Colonic mucosa (tissue), 4 donors: ENCODE results near the gene HCN3. TPM values are rescaled to one million over a fixed set of nuclear protein-coding genes. Genes with fewer than 3 reads are reported as not detected.
"Not testable (repeated sequence)": the region's sequence is repeated elsewhere in the genome, so short reads cannot be mapped to it uniquely, and the experiment has no call there.

Experiments
- DNase-seq: peaks from one replicate; pipeline ENCODE4 v3.0.0-alpha.2; 2020
- H3K27ac ChIP-seq: fragments of 200-600 bp; one replicate; pipeline ENCODE4 v1.8.0; 2021
- H3K27me3 ChIP-seq: fragments of 200-600 bp; one replicate; pipeline ENCODE4 v1.8.0; 2021
- H3K36me3 ChIP-seq: fragments of 200-600 bp; one replicate; pipeline ENCODE4 v1.8.0; 2021
- H3K4me1 ChIP-seq: fragments of 200-600 bp; one replicate; pipeline ENCODE4 v1.8.0; 2021; ENCODE audit warnings: mild to moderate bottlenecking
- H3K4me3 ChIP-seq: fragments of 200-600 bp; one replicate; pipeline ENCODE4 v1.8.0; 2021
- H3K9ac ChIP-seq, 2 donors: one replicate each; pipeline ENCODE4 v1.7.0; 2013; ENCODE audit warnings: control low read depth in 2 of 2, low read depth in 2 of 2, low read length in 2 of 2
- H3K9me3 ChIP-seq: fragments of 200-600 bp; one replicate; pipeline ENCODE4 v1.8.0; 2021
- intact Hi-C: fragments of 100-400 bp; cut with DNase I; formaldehyde crosslinking; loops from one replicate; pipeline ENCODE4 v1.14.1; 2022
- total RNA-seq, 2 donors: library from RNA; stranded (reverse); fragmentation: NEBNext Ultra II Directional in 1 of 2; extraction: Animal tissue kit (Norgen Biotek cat#: 25700) in 1 of 2; gene quantifications; one replicate each; pipeline ENCODE4 v1.2.1, GENCODE V29; 2021
- TF ChIP-seq, protein P1 (sequence below): fragments of 200-600 bp; IDR thresholded peaks from one replicate; pipeline ENCODE4 v1.8.0; 2022; ENCODE audit warnings: antibody characterized with exemption, mild to moderate bottlenecking
- donor health status: healthy.
- donor health status: DM: no; HTN: no; CAD: no.
- donor health status: DM: no; HTN: no; CAD: no.

The HCN3 gene
- total RNA-seq, 2 donors from 2014 or later = 12.4 to 12.8 TPM

GRCh38 chr1:155285063-155285462 is 7.8 kb downstream of the HCN3 start:
- Histone ChIP-seq H3K9me3 (no peaks in the 10 kb centered on the region), H3K27ac (no peak overlapping the region), H3K27me3 (no peaks in the 10 kb centered on the region), H3K9ac (no peak overlapping the region), H3K36me3 (no peaks in the 10 kb centered on the region), H3K4me3 (no peak overlapping the region), H3K4me1 (no peaks in the 10 kb centered on the region)
- TF ChIP-seq, protein P1, sequence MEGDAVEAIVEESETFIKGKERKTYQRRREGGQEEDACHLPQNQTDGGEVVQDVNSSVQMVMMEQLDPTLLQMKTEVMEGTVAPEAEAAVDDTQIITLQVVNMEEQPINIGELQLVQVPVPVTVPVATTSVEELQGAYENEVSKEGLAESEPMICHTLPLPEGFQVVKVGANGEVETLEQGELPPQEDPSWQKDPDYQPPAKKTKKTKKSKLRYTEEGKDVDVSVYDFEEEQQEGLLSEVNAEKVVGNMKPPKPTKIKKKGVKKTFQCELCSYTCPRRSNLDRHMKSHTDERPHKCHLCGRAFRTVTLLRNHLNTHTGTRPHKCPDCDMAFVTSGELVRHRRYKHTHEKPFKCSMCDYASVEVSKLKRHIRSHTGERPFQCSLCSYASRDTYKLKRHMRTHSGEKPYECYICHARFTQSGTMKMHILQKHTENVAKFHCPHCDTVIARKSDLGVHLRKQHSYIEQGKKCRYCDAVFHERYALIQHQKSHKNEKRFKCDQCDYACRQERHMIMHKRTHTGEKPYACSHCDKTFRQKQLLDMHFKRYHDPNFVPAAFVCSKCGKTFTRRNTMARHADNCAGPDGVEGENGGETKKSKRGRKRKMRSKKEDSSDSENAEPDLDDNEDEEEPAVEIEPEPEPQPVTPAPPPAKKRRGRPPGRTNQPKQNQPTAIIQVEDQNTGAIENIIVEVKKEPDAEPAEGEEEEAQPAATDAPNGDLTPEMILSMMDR = no peak
- DNase-seq = no peak
- intact Hi-C loops = no loop called here

DNA sequence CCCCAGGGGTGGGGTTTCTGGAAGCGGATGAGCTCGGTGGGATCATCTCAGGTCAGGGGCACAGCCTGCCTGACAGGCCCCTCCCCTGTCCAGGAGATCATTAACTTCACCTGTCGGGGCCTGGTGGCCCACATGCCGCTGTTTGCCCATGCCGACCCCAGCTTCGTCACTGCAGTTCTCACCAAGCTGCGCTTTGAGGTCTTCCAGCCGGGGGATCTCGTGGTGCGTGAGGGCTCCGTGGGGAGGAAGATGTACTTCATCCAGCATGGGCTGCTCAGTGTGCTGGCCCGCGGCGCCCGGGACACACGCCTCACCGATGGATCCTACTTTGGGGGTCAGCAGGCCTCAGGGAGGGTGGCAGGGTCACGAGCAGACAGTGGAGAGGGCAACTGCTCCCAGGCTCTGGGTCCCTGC is 8.4 kb downstream of the HCN3 start:
- Histone ChIP-seq H3K27me3 (no peaks in the 10 kb centered on the region), H3K27ac (no peak overlapping the region), H3K36me3 (no peaks in the 10 kb centered on the region), H3K9ac (no peak overlapping the region), H3K9me3 (no peaks in the 10 kb centered on the region), H3K4me3 (no peak overlapping the region), H3K4me1 (no peaks in the 10 kb centered on the region)
- DNase-seq = no peak
- intact Hi-C loops = no loop called here
- TF ChIP-seq, protein P1 = no peak

- H3K27ac ChIP-seq = no peak overlapping the region
- intact Hi-C loops = no loop called here
- no peak overlapping the region for H3K9ac ChIP-seq
- H3K36me3 ChIP-seq = no peaks in the 10 kb centered on the region
- H3K4me3 ChIP-seq = no peak overlapping the region
- H3K4me1 ChIP-seq = no peaks in the 10 kb centered on the region
- DNase-seq = no peak
- H3K27me3 ChIP-seq = no peaks in the 10 kb centered on the region
- H3K9me3 ChIP-seq = no peaks in the 10 kb centered on the region
- TF ChIP-seq, protein P1 = no peak
These were observed 9.3 kb downstream of the HCN3 start for GRCh38 chr1:155286544-155286943.

GRCh38 chr1:155287987-155288543 is 10.8 kb downstream of the HCN3 start:
- TF ChIP-seq, protein P1 = no peak
- H3K9me3 ChIP-seq = no peaks in the 10 kb centered on the region
- H3K36me3 ChIP-seq = no peaks in the 10 kb centered on the region
- H3K4me3 ChIP-seq = no peak overlapping the region
- no peaks in the 10 kb centered on the region for H3K27me3 ChIP-seq
- intact Hi-C loops = no loop called here
- no peak for DNase-seq
- no peak overlapping the region for H3K27ac ChIP-seq
- H3K4me1 ChIP-seq = no peaks in the 10 kb centered on the region
- H3K9ac ChIP-seq = no peak overlapping the region

DNA sequence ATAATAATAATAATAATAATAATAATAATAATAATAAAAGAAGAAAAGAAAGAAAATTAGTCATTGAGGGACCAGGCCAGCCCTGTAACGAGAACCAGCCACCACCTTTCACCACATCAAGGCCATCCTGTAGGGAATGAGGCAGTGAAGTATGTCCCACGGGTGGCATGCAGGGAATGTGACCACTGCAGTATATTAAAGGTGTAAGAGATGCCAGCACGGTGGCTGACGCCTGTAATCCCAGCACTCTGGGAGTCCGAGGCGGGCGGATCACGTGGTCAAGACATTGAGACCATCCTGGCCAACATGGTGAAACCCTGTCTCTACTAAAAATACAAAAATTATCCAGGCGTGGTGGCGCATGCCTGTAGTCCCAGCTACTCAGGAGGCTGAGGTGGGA is 13.7 kb downstream of the HCN3 start:
- DNase-seq, intact Hi-C loops, H3K36me3 ChIP-seq, H3K4me3 ChIP-seq, H3K4me1 ChIP-seq, H3K27ac ChIP-seq, H3K9me3 ChIP-seq, H3K9ac ChIP-seq: not testable (repeated sequence)
- H3K27me3 ChIP-seq = peaks cover 11% of the 10 kb centered on the region

- H3K9me3 ChIP-seq = no peaks in the 10 kb centered on the region
- no peak overlapping the region for H3K4me3 ChIP-seq
- no peaks in the 10 kb centered on the region for H3K36me3 ChIP-seq
- no peak for DNase-seq
- peaks cover 11% of the 10 kb centered on the region for H3K27me3 ChIP-seq
- H3K9ac ChIP-seq = no peak overlapping the region
- intact Hi-C loops = no loop called here
- no peak overlapping the region for H3K27ac ChIP-seq
- TF ChIP-seq, protein P1 = no peak
- no peaks in the 10 kb centered on the region for H3K4me1 ChIP-seq
These were observed 16.0 kb downstream of the HCN3 start for GRCh38 chr1:155293086-155293749.
